AG04450 (cell line): ENCODE data around the gene E2F8. TPM values are rescaled to one million over a fixed set of nuclear protein-coding genes. Genes with fewer than 3 reads are reported as not detected.

Source experiments
- CTCF ChIA-PET: fragments of 300-600, 350-600 bp; formaldehyde crosslinking; extraction: SDS; loops from one replicate; lab custom pipeline; 2022; ENCODE audit warnings: antibody characterized with exemption, inconsistent platforms; lab: Charles Lee
- POLR2A ChIA-PET: fragments of 350-600 bp; formaldehyde crosslinking; extraction: SDS; loops from one replicate; lab custom pipeline; 2021; ENCODE audit warnings: antibody characterized with exemption, inconsistent platforms; lab: Yijun Ruan, JAX
- DNase-seq: peaks from one replicate; pipeline ENCODE4 v3.0.0-alpha.2; 2011; ENCODE audit warnings: low read depth, low spot score
- H3K27ac ChIP-seq: one replicate; pipeline ENCODE4 v1.5.1; 2012; ENCODE audit warnings: low read depth, low read length, control low read depth
- H3K27me3 ChIP-seq: one replicate; pipeline ENCODE4 v1.6.0; 2012; ENCODE audit warnings: low read length; ENCODE audit not compliant: control insufficient read depth, insufficient read depth
- H3K4me3 ChIP-seq: 2 replicates; pipeline ENCODE4 v1.5.1; 2011; ENCODE audit warnings: mild to moderate bottlenecking, low read depth, low read length, control low read depth
- H3K9me3 ChIP-seq: 2 replicates; pipeline ENCODE4 v1.5.1; 2012; ENCODE audit warnings: low read length; ENCODE audit not compliant: control insufficient read depth, insufficient read depth
- polyA plus RNA-seq: library from polyadenylated mRNA; depleted of rRNA; stranded (reverse); fragments of >200 nt; gene quantifications from 2 replicates; pipeline ENCODE4 v1.2.3, GENCODE V29; 2011
- TF ChIP-seq, protein P1 (sequence below): IDR thresholded peaks from 2 replicates; pipeline ENCODE4 v1.5.1; 2011; ENCODE audit warnings: low read depth, low read length, control low read depth, inconsistent platforms

The E2F8 gene
- polyA plus RNA-seq, 1 experiment: 0.98 TPM

DNA sequence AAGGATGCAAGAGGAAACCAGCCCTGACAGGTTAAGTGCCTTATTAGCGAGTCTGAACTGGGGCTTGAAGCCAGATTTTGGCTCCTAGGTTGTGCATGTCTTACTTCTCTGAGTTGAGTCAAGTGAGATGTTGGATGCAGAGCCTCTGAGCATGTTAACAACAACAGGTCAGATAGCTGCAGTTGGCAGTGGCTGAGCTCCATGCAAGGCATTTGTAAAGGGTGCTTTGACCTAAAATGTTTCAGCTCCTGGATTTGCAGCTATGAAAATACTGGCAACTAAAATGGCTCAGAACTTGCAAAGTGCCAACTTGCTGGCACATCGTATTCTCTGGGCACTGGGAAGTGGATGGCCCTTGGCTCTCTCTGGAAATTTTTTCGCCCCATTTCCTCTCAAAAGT, 22.5 kb downstream of the E2F8 start:
- no peak overlapping the region for H3K27ac ChIP-seq
- TF ChIP-seq, protein P1, sequence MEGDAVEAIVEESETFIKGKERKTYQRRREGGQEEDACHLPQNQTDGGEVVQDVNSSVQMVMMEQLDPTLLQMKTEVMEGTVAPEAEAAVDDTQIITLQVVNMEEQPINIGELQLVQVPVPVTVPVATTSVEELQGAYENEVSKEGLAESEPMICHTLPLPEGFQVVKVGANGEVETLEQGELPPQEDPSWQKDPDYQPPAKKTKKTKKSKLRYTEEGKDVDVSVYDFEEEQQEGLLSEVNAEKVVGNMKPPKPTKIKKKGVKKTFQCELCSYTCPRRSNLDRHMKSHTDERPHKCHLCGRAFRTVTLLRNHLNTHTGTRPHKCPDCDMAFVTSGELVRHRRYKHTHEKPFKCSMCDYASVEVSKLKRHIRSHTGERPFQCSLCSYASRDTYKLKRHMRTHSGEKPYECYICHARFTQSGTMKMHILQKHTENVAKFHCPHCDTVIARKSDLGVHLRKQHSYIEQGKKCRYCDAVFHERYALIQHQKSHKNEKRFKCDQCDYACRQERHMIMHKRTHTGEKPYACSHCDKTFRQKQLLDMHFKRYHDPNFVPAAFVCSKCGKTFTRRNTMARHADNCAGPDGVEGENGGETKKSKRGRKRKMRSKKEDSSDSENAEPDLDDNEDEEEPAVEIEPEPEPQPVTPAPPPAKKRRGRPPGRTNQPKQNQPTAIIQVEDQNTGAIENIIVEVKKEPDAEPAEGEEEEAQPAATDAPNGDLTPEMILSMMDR: no peak
- ChIA-PET POLR2A (no interaction called here), CTCF (no interaction called here)
- peaks cover 14% of the 10 kb centered on the region for H3K27me3 ChIP-seq
- DNase-seq: no peak
- no peaks in the 10 kb centered on the region for H3K9me3 ChIP-seq
- no peak overlapping the region for H3K4me3 ChIP-seq

DNA sequence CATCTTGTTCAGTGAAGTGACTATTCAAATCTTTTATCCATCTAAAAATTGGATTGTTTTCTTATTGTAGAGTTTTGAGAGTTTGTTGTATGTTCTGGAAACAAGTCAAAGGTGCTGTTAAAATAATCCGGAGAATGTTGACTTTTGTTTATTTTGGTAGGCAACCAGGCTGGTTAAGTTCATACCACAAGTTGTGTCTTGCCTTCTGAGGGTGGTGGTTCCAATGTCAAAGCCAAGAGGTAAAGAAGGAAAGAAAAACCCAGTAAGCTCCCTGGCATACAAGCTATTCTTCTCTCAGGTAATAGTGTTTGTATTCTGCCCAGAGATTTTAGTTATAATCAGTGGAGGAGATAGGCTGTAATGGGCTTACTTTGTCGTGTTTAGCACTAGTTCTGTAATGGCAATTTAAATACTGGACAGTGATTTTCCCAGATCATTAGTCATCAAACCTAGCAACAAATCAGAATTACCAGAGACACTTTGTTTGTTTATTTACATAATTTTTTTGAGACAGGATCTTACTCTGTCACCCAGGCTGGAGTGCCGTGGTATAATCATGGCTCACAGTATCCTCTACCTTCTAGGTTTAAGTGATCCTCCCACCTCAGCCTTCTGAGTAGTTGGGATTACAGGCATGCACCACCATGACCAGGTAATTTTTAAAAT, 23.9 kb downstream of the E2F8 start:
- Histone ChIP-seq H3K9me3 (no peaks in the 10 kb centered on the region), H3K4me3 (no peak overlapping the region), H3K27ac (no peak overlapping the region), H3K27me3 (peaks cover 14% of the 10 kb centered on the region)
- no peak for DNase-seq
- TF ChIP-seq, protein P1: no peak
- POLR2A ChIA-PET: no interaction called here
- CTCF ChIA-PET: no interaction called here

DNA sequence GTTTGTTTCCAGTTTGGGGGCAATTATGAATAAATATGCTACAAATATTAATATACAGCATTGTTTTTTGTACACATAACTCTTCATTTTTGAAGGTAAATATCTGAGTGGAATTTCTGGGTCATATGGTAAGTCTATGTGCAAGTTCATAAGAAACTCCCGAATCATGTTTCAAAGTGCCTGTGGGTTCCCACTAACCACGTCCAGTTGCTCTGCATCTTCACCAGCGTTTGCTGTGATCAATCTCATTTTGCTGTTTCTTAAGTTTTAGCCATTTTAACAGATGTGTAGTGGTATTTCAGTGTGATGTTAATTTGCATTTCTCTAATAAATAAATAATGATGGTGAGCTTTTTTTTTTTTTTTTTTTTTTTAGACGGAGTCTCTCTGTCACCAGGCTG, 24.7 kb downstream of the E2F8 start:
- no peak overlapping the region for H3K4me3 ChIP-seq
- ChIA-PET CTCF (no interaction called here), POLR2A (no interaction called here)
- H3K27me3 ChIP-seq: peaks cover 14% of the 10 kb centered on the region
- no peak overlapping the region for H3K27ac ChIP-seq
- TF ChIP-seq, protein P1: no peak
- no peak for DNase-seq
- no peaks in the 10 kb centered on the region for H3K9me3 ChIP-seq

DNA sequence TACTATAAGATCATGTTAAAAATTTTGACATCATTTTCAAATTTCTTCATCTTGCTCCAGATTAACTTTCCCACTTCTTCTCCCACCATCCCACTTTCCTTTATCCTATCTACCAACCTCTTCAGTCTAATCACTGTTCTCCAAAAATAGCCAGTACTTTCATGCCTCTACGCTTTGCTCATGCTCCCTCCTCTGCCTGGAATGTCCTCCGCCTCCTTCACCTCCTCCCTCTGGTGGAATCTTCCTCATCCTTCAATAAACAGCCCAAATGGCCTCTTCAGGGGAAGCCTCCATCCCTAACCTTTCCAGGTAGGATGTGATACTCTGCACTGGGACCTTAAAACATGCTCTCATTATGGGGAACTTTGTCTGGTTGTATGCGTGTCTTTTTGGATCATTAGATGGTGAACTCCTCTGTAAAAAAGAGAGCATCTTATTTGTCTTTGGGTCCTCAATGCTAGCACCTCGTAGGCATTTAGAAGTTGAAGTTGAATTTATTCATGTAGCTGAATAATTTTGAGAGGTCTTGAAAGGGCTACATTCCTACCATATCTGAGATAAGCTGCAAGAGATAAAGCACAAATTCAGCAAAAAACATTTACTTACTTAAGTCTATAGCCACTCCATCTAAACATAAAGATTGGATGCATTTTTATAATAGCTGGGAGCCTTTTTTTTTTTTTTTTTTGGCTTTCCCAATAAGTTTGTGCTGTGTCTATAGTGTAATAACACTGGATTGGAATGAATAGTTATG, 31.0 kb downstream of the E2F8 start:
- ChIA-PET POLR2A (no interaction called here), CTCF (interaction anchor here (1.7 kb wide), 1 partner anchor 139 kb away, joined by 5 read pairs; no protein-coding TSS in a partner anchor)
- H3K27me3 ChIP-seq: peaks cover 11% of the 10 kb centered on the region
- TF ChIP-seq, protein P1: no peak
- H3K4me3 ChIP-seq: no peak overlapping the region
- no peak for DNase-seq
- no peaks in the 10 kb centered on the region for H3K9me3 ChIP-seq
- no peak overlapping the region for H3K27ac ChIP-seq

DNA sequence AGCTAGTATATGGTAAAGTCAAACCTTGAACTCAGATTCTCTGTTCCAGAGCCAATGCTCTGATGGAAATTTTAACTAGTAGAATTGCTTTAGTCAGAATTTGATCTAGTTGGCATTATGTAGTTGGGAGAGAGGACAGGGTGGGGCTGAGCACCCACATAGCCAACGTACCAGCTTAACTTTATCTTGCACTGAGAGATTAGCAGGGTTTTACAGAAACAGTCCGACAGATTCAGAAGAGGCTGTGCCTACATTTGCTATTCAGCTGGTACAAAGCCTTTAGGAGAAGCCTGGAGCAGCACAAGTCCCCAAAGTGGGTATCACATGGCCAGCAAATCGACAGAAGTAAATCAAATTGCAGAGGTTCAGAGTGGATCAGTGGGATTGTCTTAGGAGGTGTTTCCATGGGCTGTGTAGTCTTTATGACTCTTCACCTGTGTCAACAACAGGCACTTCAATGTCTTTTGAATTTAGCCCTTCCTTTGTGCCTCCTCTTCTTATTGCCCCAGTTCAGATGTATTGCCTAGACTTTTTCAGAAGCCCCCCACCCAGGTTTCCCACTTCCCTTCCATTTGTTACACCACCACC, 31.7 kb downstream of the E2F8 start:
- H3K9me3 ChIP-seq: no peaks in the 10 kb centered on the region
- no peak for DNase-seq
- TF ChIP-seq, protein P1: no peak
- CTCF ChIA-PET: no interaction called here
- POLR2A ChIA-PET: no interaction called here
- H3K4me3 ChIP-seq: no peak overlapping the region
- no peak overlapping the region for H3K27ac ChIP-seq
- peaks cover 11% of the 10 kb centered on the region for H3K27me3 ChIP-seq
